Measurements from ENCODE around the gene CYP27B1. TPM values are rescaled to one million over a fixed set of nuclear protein-coding genes. Genes with fewer than 3 reads are reported as not detected.
"Not testable (repeated sequence)": the region's sequence is repeated elsewhere in the genome, so short reads cannot be mapped to it uniquely, and the experiment has no call there.

The CYP27B1 gene
- total RNA-seq, 1 experiment from 2014 or later = 11.6 TPM

DNA sequence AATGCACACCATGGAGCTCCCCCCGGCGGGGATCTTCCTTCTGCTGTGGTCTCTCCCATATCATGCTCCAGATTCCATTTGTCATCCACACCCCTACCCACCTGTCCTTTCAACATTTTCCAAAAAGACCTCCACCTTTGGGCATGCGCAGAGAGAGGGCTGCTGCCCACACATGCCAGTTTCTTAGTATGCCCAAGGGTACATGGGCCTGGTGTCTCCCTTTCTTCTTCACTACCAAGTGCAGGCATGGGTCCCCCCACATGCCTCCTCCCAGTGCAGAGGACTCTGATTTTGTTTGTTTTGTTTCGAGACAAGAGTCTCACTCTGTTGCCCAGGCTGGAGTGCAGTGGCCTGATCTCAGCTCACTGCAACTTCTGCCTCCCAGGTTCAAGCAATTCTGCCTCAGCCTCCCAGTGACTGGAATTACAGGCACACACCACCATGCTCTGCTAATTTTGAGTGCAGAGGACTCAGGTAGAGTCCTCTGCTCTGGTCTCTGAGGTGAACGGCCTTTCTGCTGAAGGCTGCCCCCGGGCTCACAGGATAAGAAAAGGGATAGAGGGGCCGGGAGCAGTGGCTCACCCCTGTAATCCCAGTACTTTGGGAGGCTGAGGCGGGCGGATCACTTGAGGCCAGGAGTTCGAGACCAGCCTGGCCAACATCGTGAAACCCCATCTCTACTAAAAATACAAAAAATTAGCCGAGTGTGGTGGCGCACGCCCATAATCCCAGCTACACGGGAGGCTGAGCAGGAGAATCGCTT is 44.9 kb downstream of the CYP27B1 start:
- H3K4me2 ChIP-seq (ENCODE audit: low read length); H3K9me3 ChIP-seq (ENCODE audit: control insufficient read depth in 1 of 2, insufficient read depth in 1 of 2, low read depth in 1 of 2, low read length in 2 of 2); H3K27ac ChIP-seq (ENCODE audit: low read depth, low read length); H3K4me3 ChIP-seq (replicated peaks in 1 of 2; ENCODE audit: low read depth in 1 of 2, low read length in 2 of 2); CTCF ChIA-PET; H3K9ac ChIP-seq (ENCODE audit: low read length); ATAC-seq; H3K9me2 ChIP-seq (ENCODE audit: insufficient read depth); intact Hi-C loops (cut with micrococcal nuclease); RAD21 ChIA-PET (ENCODE audit: low non-redundant PET in 1 of 2, low total read pairs in 2 of 2, uncharacterized antibody in 2 of 2, unreplicated experiment in 2 of 2); H3K27me3 ChIP-seq (ENCODE audit: insufficient read depth, low read length); H2AFZ ChIP-seq (ENCODE audit: low read depth, low read length, poor library complexity, severe bottlenecking); H3K79me2 ChIP-seq (ENCODE audit: insufficient read depth, low read length); DNase-seq (ENCODE audit: low read depth, low spot score); H4K20me1 ChIP-seq (ENCODE audit: insufficient read depth); BruUV-seq (replicated peaks): not testable (repeated sequence)
- Histone ChIP-seq H3K4me1 (ENCODE audit: control insufficient read depth in 1 of 2, insufficient read depth in 2 of 2, low read length in 2 of 2) (peaks cover 6 to 14% of the 10 kb centered on the region in 2 experiments; a peak in 3 of 4 replicates), H3K36me3 (ENCODE audit: control insufficient read depth in 1 of 2, insufficient read depth in 2 of 2, low read length in 2 of 2) (peaks cover 3 to 15% of the 10 kb centered on the region in 2 experiments; a peak in 3 of 4 replicates)
- POLR2A ChIA-PET = interaction anchor here (0.6 kb wide), 1 partner anchor 373 kb away, joined by 3 read pairs; no protein-coding TSS in a partner anchor

DNA sequence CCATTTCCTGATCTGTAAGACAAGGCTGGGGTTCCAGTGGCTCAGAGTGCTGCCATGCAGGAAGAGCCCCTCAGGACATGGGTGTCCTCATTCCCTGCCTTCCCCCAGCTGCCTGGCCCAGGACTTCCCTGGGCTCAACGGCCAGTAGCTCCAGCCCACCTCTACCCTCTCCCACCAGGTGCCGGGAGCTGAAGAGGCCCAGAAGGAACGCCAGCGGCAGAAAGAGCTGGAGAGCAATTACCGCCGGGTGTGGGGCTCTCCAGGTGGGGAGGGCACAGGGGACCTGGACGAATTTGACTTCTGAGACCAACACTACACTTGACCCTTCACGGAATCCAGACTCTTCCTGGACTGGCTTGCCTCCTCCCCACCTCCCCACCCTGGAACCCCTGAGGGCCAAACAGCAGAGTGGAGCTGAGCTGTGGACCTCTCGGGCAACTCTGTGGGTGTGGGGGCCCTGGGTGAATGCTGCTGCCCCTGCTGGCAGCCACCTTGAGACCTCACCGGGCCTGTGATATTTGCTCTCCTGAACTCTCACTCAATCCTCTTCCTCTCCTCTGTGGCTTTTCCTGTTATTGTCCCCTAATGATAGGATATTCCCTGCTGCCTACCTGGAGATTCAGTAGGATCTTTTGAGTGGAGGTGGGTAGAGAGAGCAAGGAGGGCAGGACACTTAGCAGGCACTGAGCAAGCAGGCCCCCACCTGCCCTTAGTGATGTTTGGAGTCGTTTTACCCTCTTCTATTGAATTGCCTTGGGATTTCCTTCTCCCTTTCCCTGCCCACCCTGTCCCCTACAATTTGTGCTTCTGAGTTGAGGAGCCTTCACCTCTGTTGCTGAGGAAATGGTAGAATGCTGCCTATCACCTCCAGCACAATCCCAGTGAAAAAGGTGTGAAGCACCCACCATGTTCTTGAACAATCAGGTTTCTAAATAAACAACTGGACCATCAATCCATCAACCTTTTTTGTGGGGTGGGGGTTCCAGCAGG is 46.0 kb downstream of the CYP27B1 start:
- no peak overlapping the region for H3K9ac ChIP-seq (ENCODE audit: low read length)
- H3K36me3 ChIP-seq (ENCODE audit: control insufficient read depth in 1 of 2, insufficient read depth in 2 of 2, low read length in 2 of 2) = peaks cover 3 to 15% of the 10 kb centered on the region in 2 experiments; a peak in 3 of 4 replicates
- H3K27ac ChIP-seq (ENCODE audit: low read depth, low read length) = no peak overlapping the region
- H3K4me3 ChIP-seq (replicated peaks in 1 of 2; ENCODE audit: low read depth in 1 of 2, low read length in 2 of 2) = no peak overlapping the region
- CTCF ChIA-PET = interaction anchor here (1.1 kb wide), 1 partner anchor 8 kb away, joined by 3 read pairs; no protein-coding TSS in a partner anchor
- RAD21 ChIA-PET (ENCODE audit: low non-redundant PET in 1 of 2, low total read pairs in 2 of 2, uncharacterized antibody in 2 of 2, unreplicated experiment in 2 of 2) = no interaction called here
- H3K9me2 ChIP-seq (ENCODE audit: insufficient read depth) = no peaks in the 10 kb centered on the region
- H2AFZ ChIP-seq (ENCODE audit: low read depth, low read length, poor library complexity, severe bottlenecking) = no peak overlapping the region
- no peak for DNase-seq (ENCODE audit: low read depth, low spot score)
- H3K4me2 ChIP-seq (ENCODE audit: low read length) = no peak overlapping the region
- H3K79me2 ChIP-seq (ENCODE audit: insufficient read depth, low read length) = no peaks in the 10 kb centered on the region
- TSS peak; percentile 77 for BruUV-seq (replicated peaks)
- intact Hi-C loops (cut with micrococcal nuclease) = no loop called here
- H3K27me3 ChIP-seq (ENCODE audit: insufficient read depth, low read length) = no peaks in the 10 kb centered on the region
- H4K20me1 ChIP-seq (ENCODE audit: insufficient read depth) = no peaks in the 10 kb centered on the region
- ATAC-seq = no peak
- H3K4me1 ChIP-seq (ENCODE audit: control insufficient read depth in 1 of 2, insufficient read depth in 2 of 2, low read length in 2 of 2) = peaks cover 2 to 3% of the 10 kb centered on the region in 2 experiments; a peak in 2 of 4 replicates
- POLR2A ChIA-PET = no interaction called here
- TF ChIP-seq SRF (IDR thresholded peaks at IDR 0.05; ENCODE audit: low read depth) (no peak), ZFX (IDR thresholded peaks at IDR 0.05) (no peak), TCF7L2 (IDR thresholded peaks at IDR 0.05; ENCODE audit: borderline replicate concordance, extremely low read depth, insufficient read depth, insufficient read length) (no peak), SIN3A (IDR thresholded peaks at IDR 0.05; ENCODE audit: low read depth) (no peak), SP1 (IDR thresholded peaks at IDR 0.05; ENCODE audit: low read depth) (no peak), ELF1 (IDR thresholded peaks at IDR 0.05; ENCODE audit: borderline replicate concordance, low read depth) (no peak), YY1 (IDR thresholded peaks at IDR 0.05; ENCODE audit: extremely low read depth, insufficient replicate concordance, low read depth, low read length) (no peak), POLR2AphosphoS5 (IDR thresholded peaks at IDR 0.05; ENCODE audit: low read depth, low read length) (no peak)
- H3K9me3 ChIP-seq (ENCODE audit: control insufficient read depth in 1 of 2, insufficient read depth in 1 of 2, low read depth in 1 of 2, low read length in 2 of 2) = no peaks in the 10 kb centered on the region

Data from HCT116 (cell line).